ENCODE results near the gene CELF2. TPM values are rescaled to one million over a fixed set of nuclear protein-coding genes. Genes with fewer than 3 reads are reported as not detected.

CELF2 gene
- total RNA-seq, 3 donors from 2014 or later = 40.0 to 178 (median 45.6) TPM

GRCh38 chr10:11057448-11057847 is 39.8 kb downstream of the CELF2 start:
- Histone ChIP-seq H3K27ac (no peak overlapping the region), H3K36me3 (no peaks in the 10 kb centered on the region), H3K27me3 (no peaks in the 10 kb centered on the region), H3K9me3 (no peaks in the 10 kb centered on the region), H3K4me3 (no peak overlapping the region), H3K4me1 (no peaks in the 10 kb centered on the region)
- TF ChIP-seq CTCF (IDR thresholded peaks at IDR 0.05) (no peak), POLR2AphosphoS5 (IDR thresholded peaks at IDR 0.05) (no peak), POLR2A (IDR thresholded peaks at IDR 0.05) (no peak)
- intact Hi-C loops (cut with DNase I; ENCODE audit: low total_unique reads) = no loop called here
- DNase-seq (ENCODE audit: low spot score in 2 of 2) = no peak

GRCh38 chr10:11057994-11058393 is 40.3 kb downstream of the CELF2 start:
- intact Hi-C loops (cut with DNase I; ENCODE audit: low total_unique reads) = no loop called here
- DNase-seq (ENCODE audit: low spot score in 2 of 2) = no peak
- H3K9me3 ChIP-seq = no peaks in the 10 kb centered on the region
- no peaks in the 10 kb centered on the region for H3K27me3 ChIP-seq
- H3K4me1 ChIP-seq = no peaks in the 10 kb centered on the region
- H3K36me3 ChIP-seq = no peaks in the 10 kb centered on the region
- no peak for TF ChIP-seq POLR2A (IDR thresholded peaks at IDR 0.05)
- TF ChIP-seq POLR2AphosphoS5 (IDR thresholded peaks at IDR 0.05) = no peak
- TF ChIP-seq CTCF (IDR thresholded peaks at IDR 0.05) = no peak
- no peak overlapping the region for H3K4me3 ChIP-seq
- H3K27ac ChIP-seq = no peak overlapping the region

GRCh38 chr10:11058965-11059364 is 41.3 kb downstream of the CELF2 start:
- no peak overlapping the region for H3K27ac ChIP-seq
- no peaks in the 10 kb centered on the region for H3K27me3 ChIP-seq
- no peak for DNase-seq (ENCODE audit: low spot score in 2 of 2)
- no peaks in the 10 kb centered on the region for H3K36me3 ChIP-seq
- intact Hi-C loops (cut with DNase I; ENCODE audit: low total_unique reads) = no loop called here
- TF ChIP-seq CTCF (IDR thresholded peaks at IDR 0.05) = no peak
- no peak for TF ChIP-seq POLR2AphosphoS5 (IDR thresholded peaks at IDR 0.05)
- TF ChIP-seq POLR2A (IDR thresholded peaks at IDR 0.05) = no peak
- H3K9me3 ChIP-seq = no peaks in the 10 kb centered on the region
- no peak overlapping the region for H3K4me3 ChIP-seq
- no peaks in the 10 kb centered on the region for H3K4me1 ChIP-seq

- no peak overlapping the region for H3K4me3 ChIP-seq
- no peaks in the 10 kb centered on the region for H3K9me3 ChIP-seq
- TF ChIP-seq POLR2A (IDR thresholded peaks at IDR 0.05) (no peak), CTCF (IDR thresholded peaks at IDR 0.05) (no peak), POLR2AphosphoS5 (IDR thresholded peaks at IDR 0.05) (no peak)
- H3K36me3 ChIP-seq = no peaks in the 10 kb centered on the region
- intact Hi-C loops (cut with DNase I; ENCODE audit: low total_unique reads) = loop anchor here (2.0 kb wide), 1 partner anchor 45 kb away; no protein-coding TSS in a partner anchor
- no peaks in the 10 kb centered on the region for H3K4me1 ChIP-seq
- DNase-seq (ENCODE audit: low spot score in 2 of 2) = no peak
- H3K27ac ChIP-seq = no peak overlapping the region
- no peaks in the 10 kb centered on the region for H3K27me3 ChIP-seq
Observed at GRCh38 chr10:11063856-11064255, 46.2 kb downstream of the CELF2 start.

- Histone ChIP-seq H3K27ac (no peak overlapping the region), H3K27me3 (no peaks in the 10 kb centered on the region), H3K36me3 (no peaks in the 10 kb centered on the region), H3K9me3 (no peaks in the 10 kb centered on the region), H3K4me3 (no peak overlapping the region), H3K4me1 (no peaks in the 10 kb centered on the region)
- no peak for DNase-seq (ENCODE audit: low spot score in 2 of 2)
- intact Hi-C loops (cut with DNase I; ENCODE audit: low total_unique reads) = loop anchor here (5.0 kb wide), 1 partner anchor 118 kb away; no protein-coding TSS in a partner anchor
- TF ChIP-seq POLR2AphosphoS5 (IDR thresholded peaks at IDR 0.05) (no peak), POLR2A (IDR thresholded peaks at IDR 0.05) (no peak), CTCF (IDR thresholded peaks at IDR 0.05) (no peak)
Observed at GRCh38 chr10:11064832-11065231, 47.2 kb downstream of the CELF2 start.
